Stimulated activated CD4-positive, alpha-beta T cell treated with anti-CD3 and anti-CD28 coated beads, Interleukin-4, amount 100 ng/mL, for 24 hours (primary cell): ENCODE results near the gene MRPL36.
"Not testable (repeated sequence)": the region's sequence is repeated elsewhere in the genome, so short reads cannot be mapped to it uniquely, and the experiment has no call there.

Experiments
- DNase-seq: peaks from one replicate; pipeline ENCODE4 v3.0.0-alpha.2; 2020

MRPL36 gene

GRCh38 chr5:1795506-1795905 lies 4.1 kb downstream of the MRPL36 start:
- DNase-seq = no peak

- no peak for DNase-seq
Measured at GRCh38 chr5:1794901-1795290, 4.7 kb downstream of the MRPL36 start.

DNA sequence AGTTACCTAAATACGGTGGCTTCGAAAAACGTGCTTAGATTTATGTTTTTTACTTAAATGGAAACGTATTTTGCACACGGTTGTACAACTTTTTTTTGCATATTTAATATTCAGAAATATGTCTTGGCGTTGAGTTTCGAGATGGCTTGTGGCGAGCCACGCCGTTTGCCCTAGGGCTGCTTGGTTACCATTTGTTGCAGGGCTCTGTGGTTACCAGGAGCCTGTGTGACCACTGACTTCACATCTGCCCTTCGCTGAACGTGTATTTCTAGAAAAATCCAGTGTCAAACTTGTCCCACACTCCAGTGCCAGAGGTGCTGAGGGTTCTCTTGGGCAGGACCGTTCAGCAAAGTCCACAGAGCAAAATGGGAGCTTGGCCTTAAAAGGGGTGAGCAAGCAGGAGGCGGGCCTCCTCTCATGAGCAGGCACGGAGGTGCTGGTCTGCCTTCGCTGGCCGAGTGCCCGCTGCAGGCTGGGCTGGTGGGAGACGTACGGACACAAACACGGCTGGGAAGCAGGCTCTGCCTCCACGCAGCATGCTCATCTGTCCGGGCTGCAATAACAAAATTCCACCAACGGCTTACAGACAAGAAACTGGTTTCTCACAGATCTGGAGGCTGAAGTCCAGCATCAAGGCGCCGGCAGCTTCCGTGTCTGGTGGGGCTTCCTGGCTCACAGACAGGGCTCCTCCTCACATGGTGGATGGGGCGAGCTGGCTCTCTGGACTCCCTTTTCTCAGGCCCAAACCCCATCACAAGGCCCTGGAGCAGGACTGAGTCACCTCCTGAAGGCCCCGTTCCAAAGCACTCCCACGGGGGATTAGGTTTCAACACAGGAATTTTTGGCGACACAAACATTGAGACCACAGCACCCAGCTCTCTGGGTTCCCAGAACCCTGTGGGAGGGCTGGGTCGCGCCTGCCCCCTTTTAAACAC lies 5.4 kb downstream of the MRPL36 start:
- DNase-seq = no peak

GRCh38 chr5:1793301-1793740 lies 6.3 kb downstream of the MRPL36 start:
- DNase-seq = peak; percentile 59

GRCh38 chr5:1792842-1793266 lies 6.8 kb downstream of the MRPL36 start:
- peak; percentile 83 for DNase-seq

GRCh38 chr5:1791176-1791575 lies 8.5 kb downstream of the MRPL36 start:
- DNase-seq = no peak

- no peak for DNase-seq
Measured at GRCh38 chr5:1789834-1790471, 9.7 kb downstream of the MRPL36 start.

- DNase-seq = not testable (repeated sequence)
Measured at GRCh38 chr5:1789438-1789833, 10.2 kb downstream of the MRPL36 start.

- DNase-seq = no peak
Measured at GRCh38 chr5:1788828-1789227, 10.8 kb downstream of the MRPL36 start.

DNA sequence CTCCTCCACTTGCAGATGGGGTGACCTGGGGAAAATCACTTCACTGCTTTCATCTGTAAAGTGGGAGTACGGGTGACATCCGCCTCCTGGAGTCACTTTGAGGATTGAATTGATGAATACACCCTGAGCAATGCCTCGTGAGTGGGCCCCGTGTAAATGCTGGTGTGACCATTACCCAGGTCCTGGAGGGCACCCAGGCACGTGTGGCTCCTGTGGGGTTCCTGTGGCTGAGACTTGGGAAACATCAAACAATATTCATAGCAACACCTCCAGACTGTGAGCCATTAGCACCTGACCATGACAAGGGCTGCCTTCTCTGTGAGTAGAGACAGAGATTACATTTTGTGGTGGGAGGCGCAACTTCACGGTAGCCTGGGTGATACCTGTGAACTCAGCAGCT lies 11.4 kb downstream of the MRPL36 start:
- no peak for DNase-seq

DNA sequence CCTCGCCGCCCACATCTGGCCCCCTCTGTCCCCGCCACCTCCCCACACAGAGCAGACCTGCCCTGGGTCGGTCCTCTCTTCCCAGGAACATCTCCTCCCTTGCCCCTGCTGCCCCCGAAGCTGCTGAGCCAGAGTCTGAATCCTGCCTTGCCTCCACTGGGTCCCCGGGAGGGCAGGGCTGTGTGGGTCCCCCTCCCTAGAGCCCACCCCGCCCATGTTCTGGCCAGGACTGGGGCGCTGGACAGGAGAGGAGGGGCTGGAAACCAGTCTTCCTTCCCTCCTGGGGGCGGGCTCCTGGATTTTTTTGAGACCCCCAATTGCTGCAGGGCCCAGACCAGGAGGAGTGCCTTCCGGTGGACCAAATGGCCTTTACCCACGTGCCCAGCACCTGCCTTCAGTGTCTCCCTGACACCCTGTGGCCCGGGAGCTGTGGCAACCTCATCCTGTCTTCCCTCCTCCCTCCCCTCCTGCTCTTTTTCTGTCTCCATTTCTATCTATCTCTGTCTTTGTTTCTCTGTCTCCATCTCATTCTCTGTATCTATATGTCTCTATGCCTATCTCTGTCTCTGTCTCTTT lies 12.1 kb downstream of the MRPL36 start:
- no peak for DNase-seq

- DNase-seq = no peak
Measured at GRCh38 chr5:1786621-1787471, 12.8 kb downstream of the MRPL36 start.

- DNase-seq = no peak
Measured at GRCh38 chr5:1785984-1786383, 13.7 kb downstream of the MRPL36 start.

GRCh38 chr5:1785062-1785461 lies 14.6 kb downstream of the MRPL36 start:
- DNase-seq = no peak

GRCh38 chr5:1784197-1785050 lies 15.2 kb downstream of the MRPL36 start:
- DNase-seq = no peak

DNA sequence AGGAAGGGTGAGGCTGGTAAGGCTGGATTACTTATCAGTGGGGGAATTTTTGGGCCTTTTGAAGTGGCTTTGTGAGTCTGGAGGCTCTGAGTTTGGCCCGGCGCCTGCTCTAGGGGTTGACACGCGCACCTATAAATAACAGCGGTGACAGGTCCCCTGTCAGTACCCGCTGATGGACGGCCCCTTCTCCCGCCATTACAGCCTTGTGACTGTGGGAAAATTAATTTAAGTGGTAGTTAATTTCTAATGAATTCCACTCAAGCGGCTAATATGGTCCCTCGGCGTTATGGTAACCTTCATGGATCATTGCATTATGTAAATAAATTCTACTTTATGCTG lies 16.5 kb downstream of the MRPL36 start:
- DNase-seq = no peak

- DNase-seq = no peak
Measured at GRCh38 chr5:1782385-1783215, 17.0 kb downstream of the MRPL36 start.

DNA sequence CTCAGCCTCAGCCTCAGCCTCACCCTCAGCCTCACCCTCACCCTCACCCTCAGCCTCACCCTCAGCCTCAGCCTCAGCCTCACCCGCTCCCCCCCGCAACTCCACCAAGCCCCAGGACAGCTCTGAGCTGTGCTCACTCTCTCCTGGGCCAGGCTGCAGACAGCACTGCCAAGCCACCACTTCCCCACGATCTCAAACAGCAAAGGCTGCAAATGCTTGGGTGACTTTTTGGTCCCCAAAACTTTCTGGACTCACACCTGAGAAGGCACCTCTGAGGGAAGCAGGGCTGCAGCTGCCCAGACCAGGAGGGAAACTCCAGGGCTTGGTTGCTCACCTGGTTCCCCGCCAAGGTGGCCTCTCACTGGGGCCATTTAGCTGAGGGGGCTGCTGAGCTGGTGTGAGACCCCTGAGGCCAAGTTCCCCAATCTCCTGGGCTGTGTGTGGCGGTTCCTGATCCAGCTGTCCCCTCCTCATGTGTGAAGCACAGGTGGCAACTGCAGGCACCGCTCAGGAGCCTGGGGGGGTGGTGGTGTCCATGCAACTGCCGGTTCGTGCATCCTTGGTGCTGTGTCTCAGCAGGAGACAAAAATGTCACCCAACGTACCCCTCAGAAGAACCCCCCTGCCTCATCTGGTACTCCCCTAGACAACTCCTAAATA lies 17.8 kb downstream of the MRPL36 start:
- DNase-seq = no peak

- DNase-seq = no peak
Measured at GRCh38 chr5:1781107-1781506, 18.5 kb downstream of the MRPL36 start.

DNA sequence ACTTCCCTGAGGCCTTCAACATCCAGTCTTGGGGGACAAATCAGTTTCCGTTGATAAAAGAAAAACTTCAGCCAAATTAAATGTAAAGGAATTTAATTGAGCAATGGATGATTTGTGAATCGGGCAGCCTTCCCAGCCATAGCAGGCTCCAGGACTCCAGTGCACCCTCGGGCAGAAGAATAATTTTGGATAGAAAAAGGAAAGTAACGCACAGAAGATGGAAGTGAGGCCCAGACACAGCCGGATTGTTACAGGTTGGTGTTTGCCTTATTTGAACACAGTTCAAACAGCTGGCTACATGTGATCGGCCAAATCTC lies 19.1 kb downstream of the MRPL36 start:
- no peak for DNase-seq
